GM19193 (cell line): ENCODE results near the gene BPTF.

Source experiments
- POLR2A ChIP-seq: IDR thresholded peaks from 4 replicates; pipeline ENCODE4 v1.6.1; 2011; ENCODE audit not compliant: insufficient read depth, insufficient read length; ENCODE audit errors: extremely low read depth

The BPTF gene

GRCh38 chr17:67912656-67913055 lies 87.4 kb downstream of the BPTF start:
- no peak for TF ChIP-seq POLR2A

- no peak for TF ChIP-seq POLR2A
Measured at GRCh38 chr17:67920212-67920611, 94.9 kb downstream of the BPTF start.

- TF ChIP-seq POLR2A, result no peak
Measured at GRCh38 chr17:67922503-67922902, 97.2 kb downstream of the BPTF start.

GRCh38 chr17:67931227-67931626 lies 105.9 kb downstream of the BPTF start:
- no peak for TF ChIP-seq POLR2A

GRCh38 chr17:67942810-67943209 lies 117.5 kb downstream of the BPTF start:
- TF ChIP-seq POLR2A, result no peak

- no peak for TF ChIP-seq POLR2A
Measured at GRCh38 chr17:67944035-67944434, 118.7 kb downstream of the BPTF start.

- no peak for TF ChIP-seq POLR2A
Measured at GRCh38 chr17:67946513-67946912, 121.2 kb downstream of the BPTF start.

GRCh38 chr17:67947325-67947813 lies 122.1 kb downstream of the BPTF start:
- TF ChIP-seq POLR2A, result no peak

- TF ChIP-seq POLR2A, result no peak
Measured at GRCh38 chr17:67950945-67951344, 125.6 kb downstream of the BPTF start.

GRCh38 chr17:67959510-67959909 lies 134.2 kb downstream of the BPTF start:
- no peak for TF ChIP-seq POLR2A

GRCh38 chr17:67970783-67971182 lies 145.5 kb downstream of the BPTF start:
- TF ChIP-seq POLR2A, result no peak

GRCh38 chr17:67974185-67974584 lies 148.9 kb downstream of the BPTF start:
- no peak for TF ChIP-seq POLR2A

GRCh38 chr17:67974598-67975066 lies 149.3 kb downstream of the BPTF start:
- TF ChIP-seq POLR2A, result no peak

GRCh38 chr17:67980456-67980855 lies 155.2 kb downstream of the BPTF start:
- no peak for TF ChIP-seq POLR2A

- TF ChIP-seq POLR2A, result no peak
Measured at GRCh38 chr17:67982034-67982640, 156.8 kb downstream of the BPTF start.

GRCh38 chr17:67982686-67983382 lies 157.5 kb downstream of the BPTF start:
- no peak for TF ChIP-seq POLR2A
